GM21786 (cell line): ENCODE data around the gene C1QTNF5.

Experiments
- ATAC-seq: cut with Tn5 transposase; IDR thresholded peaks from one replicate; pipeline ENCODE4 v1.9.1; 2021; ENCODE audit not compliant: unreplicated experiment

C1QTNF5 gene

DNA sequence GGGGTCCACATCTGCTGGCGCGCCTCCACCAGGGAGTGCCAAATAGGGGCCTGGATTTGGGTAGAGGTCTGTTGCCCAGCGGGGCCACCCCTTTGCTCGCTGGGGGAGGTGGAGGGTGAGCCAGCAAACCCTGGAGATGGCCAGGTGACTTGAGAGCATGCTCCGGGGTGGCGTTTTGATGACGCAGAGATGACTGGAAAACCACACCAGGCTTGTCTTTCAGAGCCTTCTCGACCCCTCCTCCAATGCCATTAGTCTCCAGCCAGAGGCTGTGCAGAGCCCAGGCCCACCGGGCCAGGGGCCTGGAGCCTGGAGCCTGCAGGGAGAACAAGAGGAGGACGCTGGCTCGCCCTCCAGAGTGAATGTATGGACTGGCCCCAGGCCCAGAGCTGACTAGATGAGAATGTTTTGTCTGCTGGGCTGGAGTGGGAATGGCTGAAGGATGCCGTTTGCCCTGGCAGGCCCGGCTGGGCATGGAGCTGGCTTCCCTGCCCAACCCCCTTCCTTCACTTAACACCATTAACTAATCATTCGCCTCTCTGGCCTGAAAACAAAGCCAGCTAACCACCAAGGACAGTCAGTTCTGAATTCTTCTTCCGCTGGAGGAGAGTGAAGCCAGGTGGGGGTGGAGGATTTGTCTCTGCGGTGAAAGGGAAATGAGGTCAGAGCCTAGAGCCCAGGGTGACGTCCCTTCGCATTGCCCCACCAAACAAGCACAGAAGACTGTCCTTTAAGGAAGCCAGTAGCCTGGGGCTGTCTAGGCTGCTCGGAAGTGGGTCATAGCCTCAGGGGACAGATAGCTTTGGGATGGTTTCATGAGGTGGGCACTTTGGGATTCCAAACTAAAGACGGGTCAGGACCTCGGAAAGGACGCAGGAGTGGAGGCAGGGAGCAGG is 22.2 kb downstream of the C1QTNF5 start:
- ATAC-seq: peak; percentile 31

DNA sequence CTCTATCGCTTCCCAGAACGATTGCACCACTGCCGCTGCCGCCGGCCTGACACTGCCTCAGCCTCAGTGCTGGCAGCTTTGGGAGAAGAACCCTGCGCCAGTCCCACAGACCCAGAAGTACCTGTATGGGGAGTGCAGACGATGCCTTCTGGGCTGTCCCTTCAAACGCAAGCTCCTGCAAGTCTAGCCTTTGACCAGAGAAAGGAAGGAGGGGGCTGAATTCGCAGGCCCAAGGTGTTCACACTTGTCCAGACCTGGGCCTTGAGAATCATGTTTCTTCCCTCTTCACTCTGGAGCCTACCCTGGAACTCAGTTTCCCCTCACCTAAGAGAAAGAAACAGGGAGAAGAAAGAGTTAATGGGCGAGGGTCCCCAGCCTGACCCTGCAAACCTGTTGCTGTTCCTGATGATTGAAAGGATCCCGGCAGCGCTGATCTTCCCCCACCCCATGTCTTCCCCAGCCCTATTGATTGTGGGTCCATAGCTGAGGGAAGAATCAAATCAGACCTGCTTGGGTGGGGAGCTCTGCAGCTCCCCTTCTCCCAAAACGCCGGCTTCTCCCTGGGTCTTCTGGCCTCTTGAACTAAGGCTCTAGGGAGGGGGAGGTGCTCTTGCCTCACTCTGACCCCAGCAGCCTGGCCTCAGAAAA is 23.0 kb downstream of the C1QTNF5 start:
- no peak for ATAC-seq

DNA sequence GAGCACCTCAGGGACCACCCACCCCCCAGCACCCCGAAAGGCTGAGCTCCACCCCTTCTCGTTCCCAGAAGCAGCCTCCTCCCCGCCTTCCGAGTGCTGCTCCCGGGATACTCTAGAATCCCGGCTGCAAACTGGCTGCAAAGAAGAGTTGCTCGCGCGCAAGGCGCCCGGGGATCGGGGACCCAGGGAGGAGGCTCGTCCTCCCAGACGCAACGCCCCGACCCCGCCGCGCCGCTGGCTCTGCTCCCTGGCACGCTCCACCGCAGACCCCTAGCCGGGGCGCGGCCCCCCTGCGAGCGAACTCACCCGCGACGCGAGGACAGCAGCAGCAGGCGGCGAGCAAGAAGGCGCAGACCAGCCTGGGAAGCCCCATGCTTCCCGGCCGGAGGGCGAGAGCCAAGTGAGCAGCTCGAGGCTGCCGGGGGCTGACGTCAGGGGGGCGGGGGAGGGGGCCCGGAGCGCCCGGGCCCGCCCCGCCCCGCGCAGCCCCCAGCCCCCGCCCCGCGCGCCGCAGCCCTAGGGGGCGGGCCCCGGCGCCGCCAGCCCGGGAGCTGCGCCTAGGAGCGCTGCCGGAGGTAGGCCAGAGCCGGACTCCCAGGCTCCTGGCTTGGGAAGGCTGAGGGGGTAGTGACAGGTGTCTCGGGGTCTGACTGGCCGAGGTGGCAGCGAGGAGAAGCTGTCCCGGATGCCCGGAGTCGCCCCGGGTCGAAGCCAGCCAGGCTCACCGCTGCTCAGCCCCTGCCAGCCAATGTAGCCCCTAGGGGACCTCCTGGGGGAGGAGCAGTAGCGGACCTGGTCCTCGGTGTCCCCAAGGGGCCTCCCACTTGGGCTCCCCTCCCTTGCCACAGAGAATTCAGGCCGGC is 23.7 kb downstream of the C1QTNF5 start, which contains the start of gene MCAM:
TSS of gene MCAM (minus strand) at position 402 of the 863 bp plus-strand sequence. CDS start at position 373, 29 bp downstream.
- ATAC-seq: no peak

DNA sequence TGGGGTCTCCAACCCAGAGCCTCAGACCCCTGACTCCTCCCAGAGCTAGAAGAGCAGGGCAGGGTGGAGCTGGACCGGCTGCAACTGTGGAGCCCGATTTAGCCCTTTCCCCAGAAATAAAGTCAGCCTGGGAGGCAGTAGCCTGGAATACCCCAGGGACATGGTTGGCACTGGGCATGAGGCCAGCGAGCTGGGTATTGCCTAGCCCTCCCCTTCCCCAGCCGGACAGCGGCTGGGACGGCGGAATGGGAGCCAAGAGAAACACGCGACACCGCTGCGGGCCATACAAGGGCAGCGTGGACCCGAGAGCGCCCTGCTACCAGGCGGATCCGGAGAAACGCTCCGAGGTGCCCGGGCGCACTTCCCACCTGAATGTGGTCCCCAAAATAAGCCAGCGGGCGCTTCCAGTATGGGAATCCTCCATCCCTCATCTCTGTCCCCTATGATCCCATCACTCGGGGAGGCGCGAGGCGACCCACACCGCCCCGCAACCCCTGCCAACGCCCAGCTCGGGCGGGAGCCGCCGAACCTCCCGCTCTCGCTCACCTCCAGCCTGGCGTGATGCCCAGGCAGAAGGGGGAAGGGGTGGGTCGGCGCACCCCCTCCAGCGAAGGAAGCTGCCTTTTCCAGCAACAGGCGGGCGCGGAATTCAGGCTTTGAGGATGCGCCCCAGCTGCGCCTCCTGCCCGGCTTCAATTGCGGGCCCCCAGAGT is 24.5 kb downstream of the C1QTNF5 start:
- no peak for ATAC-seq

DNA sequence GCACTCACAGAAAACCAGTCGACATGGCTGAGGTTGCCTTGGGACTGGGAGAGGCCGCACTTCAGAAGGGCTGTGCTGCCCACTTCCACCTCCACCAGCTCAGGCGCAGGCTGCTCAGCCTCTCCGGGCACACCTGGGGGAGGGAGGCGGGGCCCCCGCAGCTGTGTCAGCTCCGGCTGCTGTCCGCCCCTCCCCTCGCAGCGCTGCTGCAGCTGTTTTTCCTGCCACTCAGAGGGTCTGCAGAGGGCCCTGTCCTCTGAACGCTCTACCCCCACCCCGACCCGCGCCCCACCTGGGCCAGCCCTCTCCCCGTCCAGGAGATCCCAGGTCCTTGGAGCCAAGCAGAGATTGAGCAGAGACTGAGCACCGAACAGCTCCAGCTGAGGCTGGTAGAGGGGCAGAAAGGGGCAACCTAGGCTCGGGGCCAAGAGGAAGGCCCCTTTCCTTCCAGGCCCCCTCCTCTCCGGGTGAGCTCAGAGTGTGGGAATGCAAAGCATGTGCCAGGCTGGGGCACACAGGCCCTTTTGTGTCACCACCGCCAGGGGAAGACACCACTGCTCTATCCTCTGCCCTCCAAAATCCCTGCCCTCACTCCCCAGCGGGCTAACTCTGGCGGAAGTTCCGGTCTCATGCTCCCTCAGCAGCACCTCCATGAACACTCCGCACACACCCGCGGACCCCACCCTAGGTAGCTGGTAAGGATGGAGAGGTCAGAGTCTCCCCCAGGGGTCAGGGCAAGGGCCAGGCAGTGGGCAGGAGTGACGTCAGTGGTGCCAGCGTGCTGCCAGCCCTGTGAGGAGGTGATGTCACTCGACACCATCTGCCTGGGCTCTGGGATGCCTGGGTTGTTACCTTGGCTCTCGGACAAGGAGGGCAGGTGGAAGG is 25.3 kb downstream of the C1QTNF5 start:
- no peak for ATAC-seq

DNA sequence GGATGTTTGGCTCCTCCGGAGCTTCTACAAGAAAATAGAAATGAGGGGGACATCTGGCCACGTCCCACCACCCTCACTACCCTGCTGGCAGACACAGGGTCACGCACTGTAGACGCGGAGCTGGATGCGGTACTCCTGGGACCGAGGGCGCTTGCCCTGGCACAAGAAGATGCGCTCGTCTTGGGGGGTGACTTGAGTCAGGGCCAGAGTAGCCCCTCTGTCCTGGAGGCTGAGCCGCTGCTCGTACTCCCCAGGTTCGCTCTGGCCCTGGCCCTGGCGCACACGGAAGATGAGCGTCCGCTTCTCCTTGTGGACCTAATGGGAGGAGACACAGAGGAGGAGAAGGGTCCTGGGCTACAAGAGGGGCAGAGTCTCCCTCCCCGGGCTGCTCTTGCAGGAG is 26.0 kb downstream of the C1QTNF5 start:
- no peak for ATAC-seq

DNA sequence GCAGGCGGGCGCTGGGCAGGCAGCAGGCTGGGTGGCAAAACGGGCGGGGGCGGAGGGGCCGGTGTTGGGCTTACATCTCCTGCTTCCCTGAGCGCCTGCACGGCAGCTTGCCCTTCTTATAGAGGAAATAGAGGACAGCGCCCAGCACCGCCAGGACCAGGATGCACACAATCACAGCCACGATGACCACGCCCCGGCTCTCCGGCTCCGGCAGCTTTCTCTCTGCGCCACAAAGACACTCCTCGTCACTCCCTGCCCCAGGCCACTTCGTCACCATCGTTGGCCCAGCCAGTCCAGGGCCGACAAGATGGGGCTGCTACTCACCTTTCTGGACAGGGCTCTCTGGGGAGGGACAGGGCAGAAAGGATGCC is 30.0 kb downstream of the C1QTNF5 start:
- no peak for ATAC-seq

DNA sequence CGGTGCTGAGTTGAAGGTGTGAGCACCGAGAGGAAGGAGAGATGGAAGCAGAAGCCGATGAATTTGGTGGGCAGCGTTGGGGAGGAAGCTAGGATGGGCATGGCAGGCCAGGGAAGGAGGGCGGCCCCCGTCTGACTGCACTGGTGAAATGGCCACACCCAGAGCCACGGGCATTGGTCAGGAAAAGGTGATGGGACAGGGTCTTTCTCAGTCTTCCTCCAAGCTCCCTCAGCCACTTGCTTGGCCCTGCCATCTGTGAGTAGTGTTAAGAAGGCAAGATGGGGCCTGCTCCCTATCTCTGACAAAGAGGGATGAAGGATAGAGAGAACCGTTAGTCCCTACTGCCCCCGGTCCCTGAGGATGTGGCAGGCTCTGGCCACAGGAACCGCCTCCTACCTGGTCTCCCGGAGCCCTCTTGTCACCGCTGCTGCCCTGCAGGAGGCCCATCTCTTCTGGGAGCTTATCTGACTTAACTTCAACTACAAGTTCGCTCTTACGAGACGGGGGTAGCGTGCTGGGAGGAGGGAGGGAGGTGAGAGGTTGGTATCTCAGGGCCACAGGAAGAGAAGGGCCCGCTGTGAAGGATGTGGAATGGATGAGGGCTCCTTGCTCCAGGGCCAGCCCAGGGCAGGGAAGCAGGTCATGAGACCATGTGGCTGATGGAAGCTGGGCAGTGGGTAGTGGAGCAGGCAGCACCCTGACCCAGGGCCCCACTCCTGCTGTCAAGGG is 30.6 kb downstream of the C1QTNF5 start:
- ATAC-seq: no peak

DNA sequence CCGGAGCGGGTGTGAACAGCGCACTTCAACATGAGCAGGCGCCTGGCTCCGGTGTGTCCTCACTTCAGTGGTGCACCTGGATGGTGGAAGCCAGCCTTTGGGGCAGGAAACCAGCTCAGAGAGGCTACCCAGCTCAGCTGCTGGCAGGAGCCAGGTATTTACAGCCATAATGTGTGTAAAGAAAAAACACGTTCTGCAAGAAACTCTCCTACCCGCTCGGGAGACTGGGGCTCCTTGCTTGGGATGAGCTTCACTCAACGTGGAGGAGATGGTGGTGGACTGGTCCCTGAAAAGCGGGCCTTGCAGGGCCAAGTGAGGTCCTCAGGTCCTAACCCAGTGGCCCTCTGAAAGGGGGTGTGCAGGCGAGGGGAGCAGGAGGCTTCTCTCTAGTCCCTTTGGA is 31.3 kb downstream of the C1QTNF5 start:
- ATAC-seq: no peak

DNA sequence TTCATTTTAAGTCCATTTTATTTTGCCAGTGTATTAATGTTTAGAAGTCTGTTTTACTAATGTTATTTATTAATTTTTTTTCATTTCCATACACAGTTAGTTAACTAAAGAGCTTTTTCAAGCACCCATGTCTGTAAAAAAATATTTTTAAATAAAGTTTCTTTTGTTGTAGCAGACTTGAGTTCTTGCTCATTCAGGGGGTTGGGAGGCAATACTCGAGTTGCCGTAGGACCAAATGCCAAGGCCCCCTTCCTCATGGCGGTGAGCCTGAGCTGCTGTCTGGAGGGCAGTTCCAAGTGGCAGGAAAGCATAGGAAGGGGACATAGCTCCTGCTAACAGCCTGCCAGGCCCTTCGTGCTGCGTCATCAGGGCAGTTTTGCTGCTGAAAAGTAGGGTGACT is 32.7 kb downstream of the C1QTNF5 start:
- no peak for ATAC-seq

DNA sequence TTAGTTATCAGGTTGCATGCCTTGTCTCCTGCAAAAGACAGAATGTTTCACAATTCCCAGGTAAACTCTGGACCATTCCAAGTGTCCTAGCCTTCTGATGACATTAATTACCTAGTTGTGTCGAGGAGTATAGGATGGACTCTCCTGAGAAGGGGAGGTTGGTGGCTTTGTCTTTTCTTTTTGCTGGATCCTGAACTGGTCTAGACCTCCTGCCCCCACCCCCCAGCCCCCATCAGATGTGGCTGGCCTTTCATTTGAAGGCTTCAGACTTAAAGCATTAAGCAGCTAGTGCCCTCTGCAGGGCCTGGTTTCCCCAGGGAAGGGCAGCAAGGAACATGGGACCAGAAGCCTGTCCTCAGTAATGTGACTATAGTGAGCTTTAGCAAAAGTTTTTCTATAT is 33.5 kb downstream of the C1QTNF5 start:
- no peak for ATAC-seq

DNA sequence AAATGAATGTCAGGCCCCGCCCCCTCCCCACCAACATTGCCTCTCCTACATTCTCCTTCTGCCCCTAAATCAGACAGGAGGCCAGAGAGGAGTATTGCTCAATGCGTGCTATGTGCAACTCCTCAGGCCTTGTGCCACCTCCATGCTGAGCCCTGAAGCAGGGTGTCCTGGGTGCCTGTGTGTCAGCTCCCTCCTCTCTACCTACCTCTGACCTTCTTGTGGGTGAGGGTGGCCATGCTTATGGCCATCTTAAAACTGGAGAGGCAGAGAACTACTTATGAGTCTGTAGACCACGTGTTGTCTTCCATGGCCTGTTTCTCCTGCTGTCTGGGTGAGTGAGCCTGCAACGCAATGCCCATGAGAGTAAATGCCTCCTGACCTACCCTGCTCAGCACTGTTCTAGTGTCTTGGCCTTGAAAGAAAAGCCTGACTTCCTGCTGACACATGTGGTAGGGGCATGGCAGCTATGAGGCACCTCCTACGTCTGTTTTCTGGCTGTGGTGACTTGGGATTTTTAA is 34.3 kb downstream of the C1QTNF5 start:
- no peak for ATAC-seq

DNA sequence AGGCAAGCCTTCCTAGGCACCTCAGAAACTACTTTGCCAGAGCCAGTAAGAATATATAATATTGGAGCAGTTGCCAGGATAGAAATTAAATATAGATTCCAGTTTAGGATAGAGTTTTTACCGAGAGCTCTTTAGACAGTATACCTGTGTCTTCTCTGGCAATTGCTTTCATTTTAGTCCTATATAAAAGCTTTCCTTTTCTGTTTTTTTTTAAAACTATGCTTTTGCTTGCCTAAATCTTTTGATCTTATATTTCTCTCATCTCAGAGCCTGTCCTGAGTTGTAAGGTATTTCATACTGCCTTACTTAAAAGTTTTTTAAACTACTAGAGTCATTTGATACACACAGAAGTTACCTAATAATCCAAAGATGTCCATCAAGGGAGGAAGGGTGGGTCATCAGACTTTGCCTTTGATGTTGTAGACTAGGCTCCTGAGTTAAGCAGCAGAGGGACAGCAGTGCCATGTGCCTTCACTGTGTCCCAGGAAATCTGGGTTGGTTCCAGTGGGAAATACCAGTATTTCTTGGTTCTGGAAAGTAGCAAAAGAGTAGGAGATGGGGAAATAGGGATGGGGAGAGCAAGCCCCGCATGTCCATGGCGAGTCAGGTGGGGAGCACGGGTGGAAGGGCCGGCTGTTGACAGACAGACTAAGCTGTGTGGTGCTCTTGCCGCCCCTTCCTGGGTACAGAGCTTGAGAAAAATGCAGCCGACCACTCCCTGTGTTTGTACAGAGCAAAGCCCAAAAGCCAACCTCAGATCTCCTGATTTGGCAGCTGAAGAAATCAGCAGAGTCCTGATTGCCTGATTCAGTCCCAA is 34.9 kb downstream of the C1QTNF5 start:
- no peak for ATAC-seq

DNA sequence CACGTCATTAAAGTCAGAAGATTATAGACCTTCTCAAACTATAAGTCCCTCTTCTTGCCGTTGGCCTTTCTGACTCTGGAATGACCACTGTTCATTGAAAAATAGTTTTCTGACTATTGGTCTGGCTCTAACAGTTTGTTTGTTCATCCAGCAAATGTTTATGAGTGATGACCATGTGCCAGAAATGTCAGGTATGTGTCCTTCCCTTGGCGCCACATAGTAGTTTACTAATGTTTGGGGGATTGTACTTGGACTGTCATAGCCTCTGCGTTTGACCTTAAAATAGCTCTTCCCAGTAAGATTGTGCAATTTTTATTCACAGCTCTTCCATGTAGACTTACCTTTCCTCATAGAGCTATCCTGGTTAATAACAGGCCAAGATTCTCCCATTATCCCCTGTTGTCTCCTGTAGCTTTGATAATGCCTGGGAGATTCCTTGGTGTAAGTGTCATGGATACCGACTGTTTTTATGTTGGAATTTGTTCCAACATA is 37.4 kb downstream of the C1QTNF5 start:
- ATAC-seq: no peak

DNA sequence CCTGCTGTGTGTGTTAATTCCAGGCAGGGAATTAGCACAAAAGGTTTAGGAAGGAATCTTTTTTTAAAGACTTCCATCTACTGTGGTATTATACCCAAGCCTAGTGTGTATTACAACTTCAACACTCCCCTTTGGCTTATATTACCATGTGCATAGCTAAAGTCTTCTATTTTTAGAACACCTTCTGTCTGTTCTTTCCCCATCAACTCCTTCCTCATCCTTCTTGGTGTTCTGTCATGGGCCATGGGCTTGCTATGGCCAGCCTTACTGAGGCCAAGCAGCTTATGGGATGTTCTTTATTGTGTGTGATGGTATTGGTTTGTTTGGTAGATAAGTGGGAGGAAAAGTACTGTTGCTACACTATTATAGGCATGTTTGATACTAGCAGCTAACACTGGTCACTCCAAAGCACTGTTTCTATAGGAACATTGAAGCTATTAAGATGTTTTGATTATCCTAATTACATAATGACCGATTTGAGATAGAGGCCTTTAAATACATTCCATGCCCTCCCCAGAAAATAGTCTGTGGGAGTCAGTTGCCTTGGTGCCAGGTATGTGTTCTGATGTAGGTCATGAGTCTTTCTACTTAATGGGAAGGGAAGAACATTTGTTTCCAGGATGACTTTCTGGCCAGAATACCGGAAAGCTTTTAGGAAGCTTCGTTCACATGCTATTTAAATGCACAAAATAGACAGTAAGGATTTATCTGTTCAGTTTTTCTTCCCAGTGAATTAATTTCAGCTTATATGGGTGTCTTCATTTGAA is 40.3 kb downstream of the C1QTNF5 start:
- no peak for ATAC-seq

DNA sequence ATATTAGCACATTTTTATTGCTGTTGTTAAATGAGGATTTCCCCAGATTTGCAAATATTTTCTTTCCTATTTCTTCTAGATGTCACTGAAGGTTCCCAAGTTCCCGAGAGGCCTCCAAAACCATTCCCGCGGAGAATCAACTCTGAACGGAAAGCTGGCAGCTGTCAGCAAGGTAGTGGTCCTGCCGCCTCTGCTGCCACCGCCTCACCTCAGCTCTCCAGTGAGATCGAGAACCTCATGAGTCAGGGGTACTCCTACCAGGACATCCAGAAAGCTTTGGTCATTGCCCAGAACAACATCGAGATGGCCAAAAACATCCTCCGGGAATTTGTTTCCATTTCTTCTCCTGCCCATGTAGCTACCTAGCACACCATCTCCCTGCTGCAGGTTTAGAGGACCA is 41.3 kb downstream of the C1QTNF5 start:
- ATAC-seq: no peak

DNA sequence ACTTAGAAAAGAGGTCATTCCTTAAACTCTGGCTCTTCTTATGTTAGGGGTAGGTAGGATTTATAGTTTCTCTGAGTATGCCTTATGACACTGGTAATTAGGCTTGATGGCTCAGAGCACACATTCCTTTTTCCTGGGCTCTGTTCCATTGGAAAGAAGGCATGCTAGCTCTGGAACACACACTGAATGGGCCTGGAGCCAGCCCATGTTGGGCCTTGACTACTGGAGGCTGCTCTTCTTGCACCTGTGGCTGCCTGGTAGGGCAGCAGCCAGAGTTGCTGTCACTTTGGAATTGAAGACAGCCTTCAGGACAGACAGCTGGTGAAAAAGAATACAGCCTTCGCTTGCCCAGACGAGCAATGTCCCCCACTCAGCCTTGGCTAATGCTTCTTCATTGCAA is 42.0 kb downstream of the C1QTNF5 start:
- ATAC-seq: no peak
